Cortex of kidney (tissue), 1 donor: ENCODE measurements around the gene HEG1.

ENCODE experiments used
- DNase-seq: peaks from one replicate; lab custom pipeline; 2025; lab: John Stamatoyannopoulos, UW

HEG1 gene

DNA sequence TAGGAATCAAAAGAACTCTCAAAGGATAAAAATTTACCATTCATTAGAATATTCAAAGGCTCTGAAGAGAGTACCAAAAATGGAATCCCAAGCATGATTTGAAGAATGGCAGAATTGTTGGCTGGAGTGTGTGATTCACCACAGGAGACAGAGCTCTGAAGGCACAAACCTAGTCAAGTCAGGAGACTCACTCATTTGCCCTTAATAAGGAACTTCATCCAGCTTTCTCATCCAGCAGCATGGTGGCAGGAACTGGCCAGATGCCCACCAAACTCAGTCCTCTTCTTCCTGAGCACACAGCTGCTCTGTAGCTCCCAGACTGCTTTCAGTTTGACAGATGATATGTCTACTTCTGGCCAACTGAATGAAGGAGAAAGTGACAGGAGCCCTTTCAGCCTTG, 16.5 kb upstream of the HEG1 start:
- no peak for DNase-seq

DNA sequence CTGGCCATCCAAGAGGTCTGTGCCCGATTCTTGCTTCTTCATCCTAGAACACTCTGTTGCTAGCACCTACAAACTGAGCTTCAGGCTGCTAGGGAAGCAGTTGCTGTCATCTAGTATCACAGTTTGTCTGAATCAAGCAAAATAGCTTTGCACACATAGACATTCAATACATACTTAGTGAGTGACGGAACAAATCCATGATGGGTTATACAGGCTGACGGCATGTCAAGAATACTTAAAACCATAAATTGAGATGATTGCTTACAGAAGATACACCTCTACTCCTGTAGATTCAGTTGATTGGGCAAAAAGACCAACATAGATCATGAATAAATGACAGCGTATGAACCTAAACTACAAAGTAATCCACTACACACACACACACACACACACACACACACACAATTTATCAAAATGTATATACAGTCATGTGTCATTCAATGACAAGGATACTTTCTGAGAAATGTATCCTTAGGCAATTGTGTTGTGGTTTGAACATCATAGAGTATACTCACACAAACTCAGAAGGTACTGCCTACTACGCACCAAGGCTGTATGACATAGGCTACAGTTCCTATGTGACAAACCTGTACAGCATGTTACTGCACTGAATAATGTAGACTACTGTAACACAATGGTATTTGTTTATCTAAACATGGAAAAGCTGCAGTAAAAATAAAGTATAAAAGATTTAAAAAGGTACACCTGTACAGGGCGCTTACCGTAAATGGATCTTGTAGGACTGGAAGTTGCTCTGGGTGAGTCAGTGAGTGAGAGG, 14.4 kb upstream of the HEG1 start:
- DNase-seq = no peak

DNA sequence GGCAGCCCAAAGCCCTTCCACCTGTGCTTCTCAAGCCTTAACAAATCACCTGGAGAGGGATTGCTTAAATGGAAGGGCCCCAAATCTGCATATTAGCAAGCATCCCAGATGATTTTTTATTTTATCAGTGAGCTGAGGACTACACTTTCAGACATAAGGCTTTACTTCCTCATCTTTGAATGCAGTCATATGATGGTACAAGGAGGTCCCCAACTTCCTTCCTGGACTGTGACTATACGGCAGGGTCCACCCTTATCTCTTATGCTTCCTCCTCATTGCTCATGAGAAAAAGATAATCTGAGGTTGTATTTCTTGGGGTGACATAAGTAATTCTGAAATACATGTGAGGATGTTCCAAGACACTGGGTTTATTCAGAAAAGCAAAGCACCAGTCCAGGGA, 13.7 kb upstream of the HEG1 start:
- DNase-seq = no peak

DNA sequence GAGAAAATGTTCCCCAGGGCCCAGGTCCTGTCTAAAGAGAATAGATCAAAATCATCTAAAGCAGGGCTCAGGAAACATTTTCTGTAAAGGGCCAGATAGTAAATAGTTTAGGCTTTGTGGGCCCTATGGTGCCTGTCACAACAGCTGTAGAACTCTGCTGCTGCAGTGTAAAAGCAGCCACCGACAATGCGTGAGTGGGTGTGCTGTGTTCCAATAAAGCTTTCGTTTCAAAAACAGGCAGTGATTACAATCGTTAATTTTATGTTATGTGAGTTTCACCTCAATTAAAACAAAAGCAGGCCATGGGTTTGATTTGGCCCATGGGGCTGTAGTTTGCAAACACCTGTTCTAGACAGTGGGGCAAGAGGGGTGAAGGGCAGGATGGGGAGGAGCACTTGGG, 12.5 kb upstream of the HEG1 start:
- DNase-seq = no peak

DNA sequence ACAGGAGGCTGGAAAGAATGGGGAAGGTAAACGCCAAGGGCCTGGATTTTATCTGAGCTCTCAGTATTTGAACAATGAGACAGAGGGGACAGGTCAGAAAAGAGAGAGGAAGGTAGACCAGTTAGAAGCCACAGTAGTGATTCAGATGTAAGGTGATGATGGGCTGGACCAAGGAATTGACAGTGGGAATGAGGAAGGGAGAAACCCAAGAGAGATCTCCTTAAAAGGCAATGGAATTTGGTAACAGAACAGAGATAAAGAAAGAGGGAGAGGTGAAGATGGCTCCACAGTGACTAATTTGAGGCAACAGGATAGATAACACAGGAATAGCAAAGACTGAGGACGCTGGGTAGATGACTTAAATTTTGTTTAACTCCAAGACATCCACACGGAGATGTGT, 11.4 kb upstream of the HEG1 start:
- DNase-seq = no peak

DNA sequence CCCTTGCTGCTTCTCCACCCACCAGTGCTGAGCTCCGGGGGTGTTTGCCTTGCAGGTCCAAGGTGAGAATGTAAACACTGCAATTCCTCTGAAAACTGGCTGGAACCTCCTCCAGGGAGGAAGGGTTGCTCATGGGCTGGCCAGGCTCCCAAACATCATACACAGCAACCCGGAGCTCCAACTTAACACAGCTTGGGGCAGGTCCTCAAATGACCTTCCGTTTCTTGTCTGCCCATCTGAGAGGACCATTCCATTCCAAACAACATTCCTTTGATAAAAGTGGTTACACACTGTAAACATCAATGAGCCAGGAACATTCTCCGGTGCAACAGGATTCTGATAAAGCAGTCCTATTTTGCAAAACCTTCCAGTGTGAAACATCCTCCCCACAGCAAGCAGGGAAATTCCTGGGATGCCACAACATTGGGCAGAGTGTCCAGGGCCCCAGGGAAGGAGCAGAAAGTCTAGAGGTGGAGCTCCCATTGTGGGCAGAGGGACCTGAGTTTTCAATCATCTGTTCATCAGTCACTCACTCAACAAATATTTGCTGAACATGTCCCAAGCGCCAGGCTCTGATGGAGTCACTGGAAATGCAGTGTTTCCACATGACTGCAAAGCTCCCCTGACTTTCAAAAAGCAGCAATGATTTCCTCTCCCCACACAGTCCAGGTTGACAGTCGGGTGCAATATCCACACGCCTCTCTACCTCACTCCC, 7.3 kb upstream of the HEG1 start:
- no peak for DNase-seq

DNA sequence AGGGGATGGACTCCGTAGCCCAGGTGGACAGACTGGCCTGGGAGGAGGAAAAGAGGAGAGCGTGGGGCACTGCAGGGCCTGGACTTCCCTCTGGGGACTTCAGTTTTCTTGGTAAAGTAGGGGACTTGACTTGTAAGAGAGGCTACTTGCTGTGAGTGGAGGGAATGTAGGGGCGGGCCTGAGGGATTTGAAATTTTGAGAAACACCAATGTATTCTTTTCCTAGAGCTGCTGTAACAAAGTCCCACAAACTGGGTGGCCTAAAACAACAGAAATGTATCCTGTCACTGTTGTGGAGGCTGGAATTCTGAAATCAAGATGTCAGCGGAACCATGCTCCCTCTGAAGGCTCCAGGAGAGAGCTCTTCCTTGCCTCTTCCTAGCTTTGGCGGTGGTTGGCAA, 5.8 kb upstream of the HEG1 start:
- no peak for DNase-seq

DNA sequence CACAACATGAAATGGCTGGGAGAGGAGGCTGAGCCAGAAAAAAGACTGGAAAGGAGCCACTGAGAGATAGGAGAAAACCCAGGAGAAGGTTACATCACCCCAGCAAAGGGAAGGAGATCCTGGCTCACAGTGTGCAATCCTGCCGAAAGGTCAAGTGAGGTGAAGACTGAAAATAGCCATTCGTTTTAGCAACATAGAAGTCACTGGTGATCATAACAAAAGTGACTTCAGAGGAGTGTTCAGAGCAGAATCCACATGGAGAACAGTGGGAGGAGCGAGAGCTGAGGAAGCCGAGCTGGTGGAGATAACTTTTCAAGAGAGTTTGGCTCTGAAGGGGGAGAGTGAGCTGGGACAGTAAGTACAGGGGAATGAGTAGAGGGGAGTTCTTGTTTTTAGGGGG, 5.4 kb upstream of the HEG1 start:
- no peak for DNase-seq

DNA sequence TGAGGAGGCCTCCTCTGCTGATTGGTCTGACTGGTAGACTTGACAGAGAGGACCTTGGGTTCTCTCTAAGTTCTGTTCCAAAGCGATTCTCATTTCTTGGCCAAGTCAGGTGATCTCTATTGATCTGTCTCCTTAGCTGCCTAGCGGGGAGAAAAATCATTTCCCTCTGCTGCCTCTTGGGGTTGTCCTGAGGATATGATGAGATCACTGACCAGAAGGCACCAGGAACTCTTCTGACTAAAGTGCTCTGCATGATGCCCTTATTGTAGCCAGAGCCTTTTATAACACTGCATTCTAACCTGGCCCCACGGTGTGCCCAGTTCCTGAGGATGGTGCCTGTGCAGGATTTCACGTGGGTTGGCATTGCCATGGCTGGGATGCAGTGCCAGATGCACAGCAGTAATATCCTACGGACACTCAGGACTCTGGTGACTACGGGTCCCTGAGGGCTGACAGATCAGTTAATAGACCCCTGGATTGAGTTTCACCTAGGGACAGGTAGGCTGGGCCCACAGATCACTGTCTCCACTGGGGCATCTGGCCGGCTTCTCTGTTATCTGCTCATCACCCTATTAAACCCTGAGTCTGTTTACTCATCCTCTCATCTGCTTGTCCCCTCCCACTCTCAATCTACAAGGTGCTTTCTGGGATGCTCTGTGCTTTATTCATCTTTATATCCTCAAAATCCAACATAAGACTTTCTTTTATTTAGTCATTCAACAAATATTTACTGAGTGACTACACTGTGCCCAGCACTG, 3.9 kb upstream of the HEG1 start:
- no peak for DNase-seq

DNA sequence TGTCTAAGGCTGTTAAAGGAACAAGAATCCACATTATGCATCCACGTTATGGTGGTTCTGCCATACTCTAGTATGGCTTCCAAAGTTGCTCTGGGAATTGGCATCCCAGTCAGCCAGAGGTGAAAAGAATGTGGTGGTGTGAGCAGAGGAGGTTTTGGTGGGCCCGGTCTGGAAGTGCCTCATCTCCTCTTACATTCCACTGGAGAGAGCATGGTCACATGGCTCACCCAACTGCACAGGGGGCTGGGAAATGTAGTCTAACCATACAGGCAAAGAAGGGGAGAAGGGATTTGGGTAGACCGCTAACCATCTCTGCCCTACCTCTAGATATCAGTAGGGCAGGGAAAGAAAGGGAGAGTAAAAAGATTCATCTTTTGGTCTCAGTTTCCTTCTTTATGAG, 3.2 kb upstream of the HEG1 start:
- no peak for DNase-seq

DNA sequence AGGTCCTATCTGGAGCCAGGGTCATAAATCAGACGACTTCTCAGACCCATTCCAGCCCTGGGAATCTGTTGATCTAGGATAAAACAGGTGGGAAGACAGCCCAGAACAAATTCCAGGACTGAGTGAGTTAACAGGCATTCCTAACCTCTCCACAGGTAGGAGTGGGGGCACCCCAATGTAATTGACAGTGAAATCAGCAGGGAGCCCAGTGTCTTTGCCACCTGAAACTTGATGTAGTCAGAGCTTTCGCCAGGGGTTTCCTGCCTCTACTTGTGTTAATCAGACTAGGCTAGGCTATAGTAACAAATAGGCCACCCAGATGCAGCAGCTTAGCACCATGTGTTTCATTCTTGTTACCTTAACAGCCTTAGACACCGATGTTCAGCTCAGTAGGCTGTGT, 2.7 kb upstream of the HEG1 start:
- no peak for DNase-seq

DNA sequence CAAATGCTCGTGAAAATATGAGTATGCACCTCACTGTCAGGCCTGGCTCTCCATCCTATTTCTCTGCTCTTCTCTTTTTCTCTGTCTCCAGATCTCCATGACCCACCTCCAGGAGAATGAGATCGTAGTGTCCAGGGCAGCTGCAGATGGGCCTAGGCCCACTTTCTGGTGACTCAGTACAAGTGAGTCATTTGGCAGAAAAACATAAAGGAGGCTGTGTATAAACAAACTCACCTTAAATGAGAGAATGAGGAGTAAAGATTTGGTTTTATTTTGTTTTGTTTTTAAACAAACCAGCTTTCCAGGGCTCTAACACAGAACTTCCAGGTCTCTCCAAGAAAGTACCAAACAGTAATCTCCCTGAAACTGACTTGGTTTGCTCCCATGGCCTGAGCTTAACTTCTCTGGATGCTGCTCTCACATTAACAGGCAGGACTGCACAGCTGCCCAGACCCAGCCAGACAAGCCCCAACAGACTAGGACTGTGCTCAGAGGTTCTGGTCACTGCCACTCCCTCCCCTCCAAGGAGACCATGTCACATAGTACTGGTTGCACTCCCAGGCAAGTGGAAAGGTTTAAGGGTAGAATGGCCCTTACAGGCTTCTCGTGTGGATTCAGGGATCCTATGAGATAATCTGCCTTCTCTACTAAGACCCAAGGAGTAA, 1.5 kb upstream of the HEG1 start:
- DNase-seq = no peak

DNA sequence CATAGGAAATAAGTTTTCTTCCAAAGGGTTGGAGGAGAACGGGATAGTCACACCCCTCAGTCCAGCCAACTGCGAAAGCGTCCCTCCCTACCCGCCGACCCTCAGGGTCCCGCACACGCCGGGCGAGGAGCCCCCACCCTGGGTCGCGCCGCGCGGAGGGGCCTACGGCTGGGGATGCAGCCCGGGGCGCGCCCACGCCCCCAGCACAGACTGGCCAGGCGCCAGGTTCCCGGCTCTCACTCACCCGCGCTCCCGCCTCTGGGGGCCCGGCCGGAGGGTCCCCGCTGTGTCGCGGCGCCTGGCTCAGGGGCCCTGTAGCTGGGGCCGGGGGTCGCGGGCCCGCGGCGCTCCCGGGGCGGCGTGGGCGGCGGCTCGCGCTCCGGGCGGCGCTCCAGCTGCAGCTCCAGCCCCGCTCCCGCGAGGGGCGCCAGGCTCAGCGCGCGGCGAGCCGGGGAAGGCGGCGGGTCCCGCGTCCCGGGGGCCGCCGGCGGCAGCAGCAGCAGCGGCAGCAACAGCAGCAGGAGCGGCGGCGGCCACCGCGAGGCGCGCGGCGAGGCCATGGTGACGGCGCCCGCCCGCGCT, 375 bp downstream of the HEG1 start:
- DNase-seq = no peak

DNA sequence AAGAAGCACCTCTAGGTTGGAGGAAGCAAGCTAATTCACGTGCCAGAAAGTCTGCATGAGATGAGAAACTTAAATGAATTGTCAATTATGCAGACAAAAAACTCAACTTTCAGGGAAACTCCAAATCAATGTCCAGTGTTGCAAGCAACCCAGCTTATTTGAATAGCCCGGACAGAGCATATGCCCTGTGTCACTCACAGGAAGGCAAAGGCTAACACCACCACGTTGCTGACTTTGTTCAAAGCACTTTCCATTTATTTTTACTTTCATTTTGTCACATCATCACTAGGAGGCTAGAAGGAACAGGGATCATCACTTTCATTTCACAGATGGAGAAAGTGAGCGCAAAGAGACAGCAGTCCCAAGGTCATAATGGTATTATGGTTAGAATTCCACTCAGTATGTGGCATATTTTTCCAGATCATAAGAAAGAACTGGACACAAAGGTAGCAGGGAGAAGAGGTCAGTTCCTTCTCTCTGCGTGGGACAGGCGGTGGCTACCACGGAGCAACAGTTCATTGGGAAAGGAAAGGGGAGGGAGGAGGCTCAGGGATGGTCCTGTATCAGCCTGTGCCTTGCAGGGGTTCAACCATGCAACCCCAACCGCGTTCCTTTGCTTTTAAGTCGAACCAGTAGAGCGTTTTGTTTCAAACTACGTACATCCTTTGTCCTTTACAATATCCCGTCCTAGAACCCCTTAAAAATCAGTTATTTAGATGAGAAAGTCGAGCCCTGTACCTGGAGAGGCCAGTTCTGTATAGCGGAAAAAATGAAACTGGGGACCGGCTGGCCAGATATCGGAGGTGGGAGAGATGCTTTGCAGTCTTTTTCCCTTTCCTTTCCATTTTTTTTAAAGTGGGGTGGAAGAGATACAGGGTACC, 1.1 kb downstream of the HEG1 start:
- no peak for DNase-seq

DNA sequence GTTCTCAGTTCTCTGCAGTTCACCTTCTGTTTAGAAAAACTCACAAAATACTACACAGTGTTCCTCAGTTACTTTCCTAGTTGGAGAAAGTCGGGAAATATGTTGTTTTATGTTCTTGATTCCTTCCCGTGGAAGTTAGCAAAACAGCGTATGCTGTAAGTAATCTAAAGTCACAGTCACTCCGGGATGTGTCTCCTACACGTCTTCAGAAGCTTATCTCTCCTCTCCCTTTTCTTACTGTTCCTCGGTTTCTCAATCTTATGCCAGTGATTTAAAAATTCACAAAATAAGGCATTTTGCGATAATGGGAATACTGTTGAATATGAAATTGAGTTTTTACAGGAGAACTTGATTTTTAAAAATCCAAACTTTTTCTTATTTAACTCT, 1.7 kb downstream of the HEG1 start:
- DNase-seq = no peak

DNA sequence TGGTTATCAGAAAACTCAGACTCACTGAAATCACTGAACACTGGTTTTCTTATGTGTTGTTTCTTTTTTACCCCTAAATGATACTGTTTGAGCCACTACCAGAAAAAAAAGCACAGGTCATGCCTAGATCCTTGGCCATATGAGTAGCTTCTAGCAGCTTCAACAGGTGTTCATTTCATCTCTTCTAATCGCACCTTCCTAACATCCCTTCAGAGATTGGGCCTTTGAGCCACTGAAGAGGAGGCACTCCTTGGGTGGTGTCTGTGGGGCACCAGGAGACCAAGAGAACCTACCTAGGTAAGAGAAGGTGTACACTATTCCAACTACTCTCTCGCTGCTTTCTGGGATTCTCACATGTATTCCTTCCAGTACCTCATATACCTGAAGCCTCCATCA, 2.5 kb downstream of the HEG1 start:
- no peak for DNase-seq

DNA sequence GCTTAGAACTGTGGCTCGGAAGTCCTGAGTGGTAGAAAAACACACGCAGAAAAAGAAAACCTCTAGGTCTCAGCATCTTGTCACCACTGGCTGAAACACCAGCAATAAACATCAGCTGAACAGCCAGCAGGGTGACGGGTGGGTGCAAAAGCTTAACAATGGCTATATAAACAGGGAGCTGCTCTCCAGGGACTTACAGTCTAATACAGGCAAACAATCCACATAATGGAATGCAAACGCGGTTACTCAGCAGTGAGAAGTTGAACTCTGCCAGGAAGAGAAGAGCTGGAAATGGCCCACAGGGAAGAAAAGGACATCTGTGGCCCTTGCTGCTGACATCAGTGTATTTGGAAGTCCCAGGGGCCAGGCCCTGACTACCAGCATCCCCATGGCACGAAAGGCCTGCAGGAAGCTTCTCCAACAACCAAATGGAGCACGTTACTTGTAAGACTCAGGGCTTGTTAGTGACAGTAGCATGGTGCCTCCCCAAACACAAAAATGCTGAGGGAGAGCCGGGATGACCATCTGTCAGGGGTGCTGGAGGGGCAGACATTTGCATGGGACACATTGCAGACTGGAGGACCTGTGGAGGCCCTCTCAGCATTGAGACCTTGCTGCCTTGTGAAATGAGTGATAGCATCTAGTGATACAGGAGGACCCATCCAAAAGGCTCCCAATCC, 3.0 kb downstream of the HEG1 start:
- no peak for DNase-seq

DNA sequence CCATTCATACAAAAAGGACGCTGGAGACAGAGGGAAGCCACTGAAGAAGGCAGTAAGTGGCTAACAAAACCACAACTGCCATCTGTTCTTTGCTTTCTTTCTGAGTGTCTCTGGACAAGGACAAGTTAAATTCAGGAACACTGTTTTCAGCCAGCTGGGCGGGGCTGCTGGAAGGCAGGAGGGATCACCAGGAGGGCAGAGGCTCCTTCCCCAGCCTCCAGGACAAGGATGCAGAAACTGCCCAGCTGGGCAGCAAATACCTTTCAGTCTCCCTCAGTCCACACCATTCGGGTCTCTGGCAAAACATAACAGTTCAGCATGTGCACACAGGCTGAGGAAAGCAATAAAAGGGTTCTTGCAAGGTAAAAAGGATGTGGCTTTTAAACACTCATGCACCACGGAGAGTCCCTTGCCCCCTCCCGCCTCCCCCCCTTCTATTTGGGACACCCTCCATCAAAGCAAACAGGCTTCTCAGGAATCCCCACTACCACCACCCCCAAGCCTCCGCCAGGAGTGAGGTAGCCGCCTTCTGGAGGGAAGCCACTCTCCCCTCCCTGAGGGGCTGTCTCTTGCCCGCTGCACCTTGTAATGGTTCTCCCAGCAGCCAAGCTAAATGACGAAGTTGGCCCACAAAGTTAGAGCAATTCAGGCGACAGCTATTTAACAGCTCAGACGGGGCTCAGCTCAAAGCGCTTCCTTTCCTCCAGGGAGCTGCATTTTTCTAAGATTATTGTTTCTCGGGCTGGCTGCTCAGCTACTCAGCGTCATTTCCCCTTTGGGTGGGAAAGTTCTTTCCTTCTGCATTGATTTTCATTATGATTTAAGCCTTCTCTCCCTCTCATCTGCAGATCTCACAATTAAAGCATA, 3.8 kb downstream of the HEG1 start:
- no peak for DNase-seq

DNA sequence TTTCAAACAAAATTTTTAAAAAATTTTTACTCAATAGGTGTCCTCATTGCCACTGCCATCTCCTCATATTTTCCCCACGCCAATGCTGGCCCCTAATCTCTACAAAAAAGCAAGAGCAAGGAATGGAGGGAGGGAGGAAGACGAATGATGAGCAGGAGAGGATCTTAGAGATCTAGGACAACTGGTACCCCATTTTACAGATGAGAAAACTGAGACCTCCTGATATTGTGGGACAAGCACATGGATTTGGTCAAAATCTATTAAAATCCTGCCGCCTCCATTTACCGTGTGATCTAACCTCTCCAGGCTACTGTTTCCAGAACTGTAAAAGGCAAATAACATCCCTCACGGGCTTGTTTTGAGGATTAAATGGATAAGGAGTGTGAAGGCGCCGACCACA, 4.6 kb downstream of the HEG1 start:
- no peak for DNase-seq
